Dermis lymphatic vessel endothelial cell (primary cell): Measurements from ENCODE around the gene MYO6. TPM values are rescaled to one million over a fixed set of nuclear protein-coding genes. Genes with fewer than 3 reads are reported as not detected.

Experiments used
- total RNA-seq: library from RNA; depleted of rRNA; stranded (reverse); fragments of >200 nt; gene quantifications from 2 replicates; pipeline ENCODE4 v1.2.1, GENCODE V29; 2014

MYO6 gene
- total RNA-seq, result 26.5 and 46.5 TPM in 2 replicates

GRCh38 chr6:75748743-75749538 is at the start of gene MYO6:
TSS of gene MYO6 (plus strand) at chr6:75749239. CDS start at chr6:75817548, 68,309 bp downstream.

Other genes starting within 250 kb of the MYO6 start
- 38.0 and 58.9 TPM in 2 replicates for gene SENP6, start 147.4 kb upstream of the MYO6 start, total RNA-seq